ENCODE measurements around the gene PRDM1. TPM values are rescaled to one million over a fixed set of nuclear protein-coding genes. Genes with fewer than 3 reads are reported as not detected.
A peak's percentile ranks its signal among the peaks of the same experiment; 100 is the strongest.

PRDM1 gene
- total and polyA plus RNA-seq, 3 experiments from 2014 or later: 79.8 to 90.7 (median 88.2) TPM

- no peak overlapping the region for H3K4me3 Mint-ChIP-seq
- no peaks in the 10 kb centered on the region for H3K4me1 Mint-ChIP-seq
- no peak for DNase-seq
- Histone ChIP-seq H3K27ac (ENCODE audit: low read depth, low read length) (no peak overlapping the region), H3K4me1 (ENCODE audit: insufficient read depth, low read length) (no peaks in the 10 kb centered on the region), H3K36me3 (ENCODE audit: insufficient read depth, low read length) (no peaks in the 10 kb centered on the region), H3K4me3 (ENCODE audit: low read length) (no peak overlapping the region), H3K9me3 (ENCODE audit: low read length) (no peaks in the 10 kb centered on the region), H3K27me3 (ENCODE audit: insufficient read depth, low read length, poor library complexity, severe bottlenecking) (no peaks in the 10 kb centered on the region)
- H3K9me3 Mint-ChIP-seq: no peaks in the 10 kb centered on the region
- peaks cover 0 to 3% of the 10 kb centered on the region in 2 donors for H3K27me3 Mint-ChIP-seq
- CTCF ChIA-PET: no interaction called here
- H3K27ac Mint-ChIP-seq: no peak overlapping the region
- POLR2A ChIA-PET: no interaction called here
- no peaks in the 10 kb centered on the region for H3K36me3 Mint-ChIP-seq
Measured at GRCh38 chr6:106048336-106048735, 37.8 kb upstream of the PRDM1 start.

- Mint-ChIP-seq H3K36me3 (no peaks in the 10 kb centered on the region), H3K9me3 (no peaks in the 10 kb centered on the region), H3K4me3 (no peak overlapping the region), H3K27ac (no peak overlapping the region), H3K27me3 (no peaks in the 10 kb centered on the region), H3K4me1 (peaks cover 4 to 7% (median 6%) of the 10 kb centered on the region in 3 donors)
- Histone ChIP-seq H3K4me1 (ENCODE audit: insufficient read depth, low read length) (peaks cover 3% of the 10 kb centered on the region), H3K36me3 (ENCODE audit: insufficient read depth, low read length) (no peaks in the 10 kb centered on the region), H3K9me3 (ENCODE audit: low read length) (no peaks in the 10 kb centered on the region), H3K27me3 (ENCODE audit: insufficient read depth, low read length, poor library complexity, severe bottlenecking) (no peaks in the 10 kb centered on the region), H3K27ac (ENCODE audit: low read depth, low read length) (no peak overlapping the region), H3K4me3 (ENCODE audit: low read length) (no peak overlapping the region)
- ChIA-PET POLR2A (no interaction called here), CTCF (interaction anchor here (0.8 kb wide), 1 partner anchor 10 kb away, joined by 4 read pairs; no protein-coding TSS in a partner anchor)
- DNase-seq: no peak
Measured at GRCh38 chr6:106050538-106050937, 35.6 kb upstream of the PRDM1 start.

GRCh38 chr6:106051226-106051625 is 34.9 kb upstream of the PRDM1 start:
- no peaks in the 10 kb centered on the region for H3K36me3 Mint-ChIP-seq
- Histone ChIP-seq H3K4me1 (ENCODE audit: insufficient read depth, low read length) (peaks cover 10% of the 10 kb centered on the region), H3K4me3 (ENCODE audit: low read length) (no peak overlapping the region), H3K27ac (ENCODE audit: low read depth, low read length) (no peak overlapping the region), H3K27me3 (ENCODE audit: insufficient read depth, low read length, poor library complexity, severe bottlenecking) (no peaks in the 10 kb centered on the region), H3K36me3 (ENCODE audit: insufficient read depth, low read length) (no peaks in the 10 kb centered on the region), H3K9me3 (ENCODE audit: low read length) (no peaks in the 10 kb centered on the region)
- ChIA-PET CTCF (no interaction called here), POLR2A (no interaction called here)
- peaks cover 11 to 14% (median 11%) of the 10 kb centered on the region in 3 donors for H3K4me1 Mint-ChIP-seq
- H3K9me3 Mint-ChIP-seq: no peaks in the 10 kb centered on the region
- no peak overlapping the region for H3K27ac Mint-ChIP-seq
- no peaks in the 10 kb centered on the region for H3K27me3 Mint-ChIP-seq
- H3K4me3 Mint-ChIP-seq: no peak overlapping the region
- DNase-seq: no peak

DNA sequence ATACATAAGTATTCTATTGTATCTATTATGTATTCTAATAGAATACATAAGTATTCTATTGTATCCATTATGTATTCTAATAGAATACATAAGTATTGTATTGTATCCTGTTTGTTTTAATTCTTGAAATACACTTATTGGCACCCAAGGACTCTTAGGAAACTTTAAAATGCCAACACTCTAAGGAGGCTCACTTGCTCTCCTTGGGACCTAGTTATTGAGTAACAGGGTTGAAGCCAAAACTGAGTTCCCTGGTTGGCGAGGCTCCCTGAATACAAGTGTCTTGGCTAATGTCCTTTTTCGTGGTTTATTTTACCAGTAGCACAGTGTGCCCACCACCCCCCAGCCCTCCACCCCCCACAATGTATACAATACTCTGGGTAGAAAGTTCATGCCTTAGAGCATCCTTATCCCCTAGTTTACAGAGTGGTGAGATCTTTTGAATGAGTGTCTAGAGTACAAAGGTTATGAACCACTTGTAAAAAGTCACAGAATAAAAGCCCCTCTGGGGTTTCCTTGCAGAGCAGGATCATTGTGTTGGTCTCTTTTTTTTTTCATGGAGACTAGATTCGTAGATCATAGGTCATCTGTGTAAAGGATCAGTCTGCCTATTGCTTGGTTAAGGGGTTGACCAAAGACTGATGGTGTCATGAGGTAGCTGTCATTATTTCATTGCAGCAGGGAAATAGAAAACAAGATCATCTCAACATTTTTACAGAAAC is 32.5 kb upstream of the PRDM1 start:
- no peaks in the 10 kb centered on the region for H3K27me3 ChIP-seq (ENCODE audit: insufficient read depth, low read length, poor library complexity, severe bottlenecking)
- DNase-seq: no peak
- Mint-ChIP-seq H3K4me3 (no peak overlapping the region), H3K27me3 (no peaks in the 10 kb centered on the region), H3K36me3 (no peaks in the 10 kb centered on the region), H3K27ac (no peak overlapping the region), H3K9me3 (no peaks in the 10 kb centered on the region), H3K4me1 (peaks cover 26 to 33% (median 29%) of the 10 kb centered on the region in 3 donors)
- no peaks in the 10 kb centered on the region for H3K36me3 ChIP-seq (ENCODE audit: insufficient read depth, low read length)
- H3K27ac ChIP-seq (ENCODE audit: low read depth, low read length): no peak overlapping the region
- H3K9me3 ChIP-seq (ENCODE audit: low read length): no peaks in the 10 kb centered on the region
- POLR2A ChIA-PET: no interaction called here
- no peak overlapping the region for H3K4me3 ChIP-seq (ENCODE audit: low read length)
- peaks cover 21% of the 10 kb centered on the region for H3K4me1 ChIP-seq (ENCODE audit: insufficient read depth, low read length)
- CTCF ChIA-PET: no interaction called here

- CTCF ChIA-PET: interaction anchor here (0.8 kb wide), 1 partner anchor 63 kb away, joined by 3 read pairs; no protein-coding TSS in a partner anchor
- H3K4me3 Mint-ChIP-seq: peak overlapping the region in 1 of 7 donors; percentile 16
- no peaks in the 10 kb centered on the region for H3K27me3 ChIP-seq (ENCODE audit: insufficient read depth, low read length, poor library complexity, severe bottlenecking)
- no peak overlapping the region for H3K27ac Mint-ChIP-seq
- no peaks in the 10 kb centered on the region for H3K9me3 Mint-ChIP-seq
- H3K27ac ChIP-seq (ENCODE audit: low read depth, low read length): no peak overlapping the region
- no peaks in the 10 kb centered on the region for H3K9me3 ChIP-seq (ENCODE audit: low read length)
- POLR2A ChIA-PET: no interaction called here
- no peak for DNase-seq
- no peaks in the 10 kb centered on the region for H3K36me3 Mint-ChIP-seq
- no peak overlapping the region for H3K4me3 ChIP-seq (ENCODE audit: low read length)
- no peaks in the 10 kb centered on the region for H3K27me3 Mint-ChIP-seq
- no peaks in the 10 kb centered on the region for H3K36me3 ChIP-seq (ENCODE audit: insufficient read depth, low read length)
- peaks cover 26 to 33% (median 29%) of the 10 kb centered on the region in 3 donors for H3K4me1 Mint-ChIP-seq
- H3K4me1 ChIP-seq (ENCODE audit: insufficient read depth, low read length): peaks cover 21% of the 10 kb centered on the region
Measured at GRCh38 chr6:106055489-106055888, 30.6 kb upstream of the PRDM1 start.

DNA sequence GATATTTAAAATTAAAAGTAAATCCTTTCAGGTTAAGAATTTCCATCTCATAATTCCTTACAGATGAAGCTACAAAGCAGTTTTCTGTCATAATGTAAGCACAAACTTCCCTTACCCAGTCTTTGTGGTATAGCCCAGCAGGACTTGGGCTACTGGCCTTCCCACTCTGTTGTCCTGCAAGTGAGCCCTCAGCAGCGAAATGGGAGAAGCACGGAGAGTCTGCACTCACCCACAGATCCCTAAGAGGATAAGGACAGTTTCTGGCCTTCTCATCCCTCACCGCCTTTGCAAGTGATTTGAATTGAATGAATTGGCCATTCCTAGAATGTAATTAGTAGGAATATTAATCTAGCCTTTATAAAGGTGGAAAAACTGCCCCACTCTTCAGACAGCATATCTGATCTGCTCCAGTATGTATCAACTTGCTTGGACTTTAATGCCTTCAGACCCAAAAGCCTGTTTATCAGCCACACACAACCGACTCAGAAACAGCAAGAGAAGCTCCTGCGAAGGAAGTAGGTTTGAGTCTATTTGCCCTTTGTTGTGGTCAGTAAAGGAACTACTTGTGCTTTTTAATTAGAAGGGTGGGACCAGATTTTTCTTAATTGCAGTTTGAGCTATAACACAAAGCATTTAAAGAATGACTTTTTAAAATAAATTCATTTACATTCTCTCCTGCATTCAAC is 29.9 kb upstream of the PRDM1 start:
- Mint-ChIP-seq H3K36me3 (no peaks in the 10 kb centered on the region), H3K4me3 (peak overlapping the region in 6 of 7 donors; percentile 43 to 69 (median 52)), H3K27me3 (no peaks in the 10 kb centered on the region), H3K27ac (peak overlapping the region in 4 of 8 donors; percentile 16 to 62 (median 32)), H3K4me1 (peaks cover 26 to 33% (median 29%) of the 10 kb centered on the region in 3 donors), H3K9me3 (no peaks in the 10 kb centered on the region)
- ChIA-PET POLR2A (interaction anchor here (1.0 to 1.3 kb wide), 3 partner anchors 28 to 64 kb away, joined by 3 to 4 read pairs (median 3); no protein-coding TSS in a partner anchor), CTCF (interaction anchor here (0.7 to 1.0 kb wide), 3 partner anchors 9 to 74 kb away, joined by 3 read pairs; no protein-coding TSS in a partner anchor)
- H3K27me3 ChIP-seq (ENCODE audit: insufficient read depth, low read length, poor library complexity, severe bottlenecking): no peaks in the 10 kb centered on the region
- no peak overlapping the region for H3K4me3 ChIP-seq (ENCODE audit: low read length)
- DNase-seq: peak in 3 of 5 donors; percentile 43 to 46 (median 44)
- H3K27ac ChIP-seq (ENCODE audit: low read depth, low read length): no peak overlapping the region
- peaks cover 21% of the 10 kb centered on the region for H3K4me1 ChIP-seq (ENCODE audit: insufficient read depth, low read length)
- no peaks in the 10 kb centered on the region for H3K36me3 ChIP-seq (ENCODE audit: insufficient read depth, low read length)
- no peaks in the 10 kb centered on the region for H3K9me3 ChIP-seq (ENCODE audit: low read length)

DNA sequence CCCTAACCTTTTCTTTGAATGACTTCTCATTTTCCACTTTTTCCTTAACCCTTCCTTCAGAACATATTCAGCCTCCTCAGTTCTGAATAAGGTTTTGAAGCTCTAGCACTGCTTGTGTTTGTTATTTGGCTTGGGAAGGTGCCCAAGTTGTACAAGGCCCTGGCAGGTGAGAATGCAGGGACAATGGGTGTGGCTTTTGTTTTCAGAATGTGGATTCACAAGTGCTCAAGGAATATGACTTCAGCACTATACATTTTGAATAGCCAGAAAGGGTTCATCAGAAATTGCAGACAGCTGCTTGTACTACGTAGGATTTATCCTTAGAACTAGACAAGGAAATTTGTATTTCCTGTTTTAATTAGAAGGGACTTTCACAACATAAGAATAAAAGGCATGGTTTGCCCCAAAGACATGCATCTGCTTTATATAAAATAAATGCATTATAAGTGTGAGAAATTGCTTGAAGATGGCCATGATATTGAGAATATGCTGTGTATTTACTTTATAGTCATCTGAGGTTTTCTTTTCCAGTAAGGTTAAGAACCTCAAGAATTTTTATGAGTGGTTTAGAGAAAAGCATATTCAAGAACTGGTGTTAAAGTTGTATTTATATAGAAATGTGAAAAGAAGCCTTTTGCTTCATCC is 29.3 kb upstream of the PRDM1 start:
- DNase-seq: no peak
- H3K4me1 ChIP-seq (ENCODE audit: insufficient read depth, low read length): peaks cover 21% of the 10 kb centered on the region
- Mint-ChIP-seq H3K4me3 (peak overlapping the region in 6 of 7 donors; percentile 2 to 69 (median 46)), H3K27me3 (no peaks in the 10 kb centered on the region), H3K9me3 (no peaks in the 10 kb centered on the region), H3K36me3 (no peaks in the 10 kb centered on the region), H3K4me1 (peaks cover 26 to 33% (median 29%) of the 10 kb centered on the region in 3 donors), H3K27ac (peak overlapping the region in 3 of 8 donors; percentile 13 to 49 (median 20))
- CTCF ChIA-PET: interaction anchor here (0.7 to 1.0 kb wide), 2 partner anchors 8 to 75 kb away, joined by 3 read pairs; no protein-coding TSS in a partner anchor
- POLR2A ChIA-PET: interaction anchor here (1.0 to 1.3 kb wide), 3 partner anchors 27 to 64 kb away, joined by 3 to 4 read pairs (median 3); no protein-coding TSS in a partner anchor
- H3K9me3 ChIP-seq (ENCODE audit: low read length): no peaks in the 10 kb centered on the region
- H3K27ac ChIP-seq (ENCODE audit: low read depth, low read length): no peak overlapping the region
- no peaks in the 10 kb centered on the region for H3K27me3 ChIP-seq (ENCODE audit: insufficient read depth, low read length, poor library complexity, severe bottlenecking)
- H3K4me3 ChIP-seq (ENCODE audit: low read length): no peak overlapping the region
- no peaks in the 10 kb centered on the region for H3K36me3 ChIP-seq (ENCODE audit: insufficient read depth, low read length)

Data from CD8-positive, alpha-beta memory T cell (primary cell).